HS-27A (cell line): Measurements from ENCODE around the gene CHD3.
"Not testable (repeated sequence)": the region's sequence is repeated elsewhere in the genome, so short reads cannot be mapped to it uniquely, and the experiment has no call there.

Experiments
- DNase-seq: peaks from one replicate; pipeline ENCODE4 v3.0.0-alpha.2; 2012; ENCODE audit warnings: low read depth, missing footprints

Gene CHD3

GRCh38 chr17:7931709-7932482 is 43.3 kb downstream of the CHD3 start, which contains the start of the genes CNTROB and TRAPPC1:
Gene CNTROB, plus strand, starts transcription at chr17:7932206. Its CDS starts 874 bp downstream, at chr17:7933080.
Gene TRAPPC1, minus strand, starts transcription at chr17:7931946. Its CDS starts 117 bp downstream, at chr17:7931829.
- DNase-seq = peak; percentile 88

DNA sequence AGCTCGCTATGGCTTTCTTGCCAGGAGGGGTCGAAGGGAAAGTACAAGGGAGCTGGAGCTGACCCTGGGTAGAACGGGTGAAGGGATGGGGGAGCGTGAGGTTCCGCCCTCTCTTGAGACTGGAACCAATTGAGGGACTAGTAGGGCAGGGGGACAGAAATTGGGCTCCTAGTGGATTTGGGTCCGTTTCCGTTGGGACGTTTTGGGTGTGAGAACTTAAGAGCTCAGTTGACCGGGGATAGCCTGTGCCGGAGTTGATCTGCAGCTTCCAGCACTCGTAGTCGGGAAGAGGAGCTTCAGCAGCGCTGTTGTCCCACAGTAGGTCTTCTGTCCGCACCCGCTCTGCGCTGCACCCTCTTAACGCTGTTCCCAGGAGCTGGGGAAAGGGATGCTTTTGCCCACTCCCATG is 43.9 kb downstream of the CHD3 start:
- DNase-seq = no peak

- DNase-seq = no peak
These were observed 44.4 kb downstream of the CHD3 start for GRCh38 chr17:7932949-7933348.

- DNase-seq = no peak
These were observed 47.3 kb downstream of the CHD3 start for GRCh38 chr17:7935859-7936258.

DNA sequence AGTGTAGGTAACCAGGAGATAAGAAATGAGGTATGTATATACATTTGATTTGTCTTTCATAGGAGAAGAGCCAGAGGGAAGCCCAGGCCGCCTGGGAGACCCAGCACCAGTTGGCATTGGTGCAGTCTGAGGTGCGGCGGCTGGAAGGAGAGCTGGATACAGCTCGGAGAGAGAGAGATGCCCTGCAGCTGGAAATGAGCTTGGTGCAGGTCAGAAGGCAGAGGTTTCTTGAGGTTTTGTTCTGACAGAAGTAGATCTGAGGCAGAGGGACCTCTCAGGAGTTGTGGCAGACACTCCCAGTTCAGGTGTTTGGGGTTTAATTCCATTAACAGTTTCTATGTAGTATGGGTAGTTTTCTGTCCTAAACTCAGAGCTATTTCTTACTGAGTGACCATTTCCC is 51.4 kb downstream of the CHD3 start:
- DNase-seq = no peak

GRCh38 chr17:7940743-7941142 is 52.2 kb downstream of the CHD3 start:
- DNase-seq = no peak

GRCh38 chr17:7943291-7943690 is 54.7 kb downstream of the CHD3 start:
- DNase-seq = no peak

- no peak for DNase-seq
These were observed 55.7 kb downstream of the CHD3 start for GRCh38 chr17:7944326-7944725.

- DNase-seq = no peak
These were observed 57.1 kb downstream of the CHD3 start for GRCh38 chr17:7945651-7946050.

DNA sequence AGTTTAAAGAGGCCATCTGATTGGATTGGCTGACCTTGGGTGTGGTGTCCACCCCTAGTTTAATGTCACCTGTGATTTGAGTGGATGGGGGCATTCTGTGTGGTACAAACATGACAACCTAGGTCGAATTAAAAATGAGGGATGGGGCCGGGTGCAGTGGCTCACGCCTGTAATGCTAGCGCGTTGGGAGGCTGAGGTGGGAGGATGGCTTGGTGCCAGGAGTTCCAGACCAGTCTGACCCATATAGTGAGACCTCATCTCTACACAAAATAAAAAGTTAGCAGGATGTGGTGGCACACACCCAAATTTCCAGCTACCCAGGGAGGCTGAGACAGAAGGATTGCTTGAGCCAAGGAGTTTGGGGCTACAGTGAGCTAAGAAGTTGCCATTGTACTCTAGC is 57.9 kb downstream of the CHD3 start:
- DNase-seq = no peak

GRCh38 chr17:7947651-7948050 is 59.1 kb downstream of the CHD3 start:
- no peak for DNase-seq

DNA sequence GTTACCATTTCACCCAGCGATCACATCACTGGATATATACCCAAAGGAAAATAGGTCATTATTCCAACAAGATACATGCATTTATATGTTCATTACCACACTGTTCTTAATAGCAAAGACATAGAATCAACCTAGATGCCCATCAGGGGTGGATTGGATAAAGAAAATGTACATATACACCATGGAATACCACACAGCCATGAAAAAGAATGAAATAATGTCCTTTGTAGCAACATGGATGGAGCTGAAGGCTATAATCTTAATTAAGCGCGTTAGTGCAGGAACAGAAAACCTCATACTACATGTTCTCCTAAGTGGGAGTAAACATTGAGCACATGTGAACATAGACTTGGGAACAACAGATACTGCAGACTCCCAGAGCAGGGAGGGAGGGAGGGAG is 62.0 kb downstream of the CHD3 start:
- no peak for DNase-seq

DNA sequence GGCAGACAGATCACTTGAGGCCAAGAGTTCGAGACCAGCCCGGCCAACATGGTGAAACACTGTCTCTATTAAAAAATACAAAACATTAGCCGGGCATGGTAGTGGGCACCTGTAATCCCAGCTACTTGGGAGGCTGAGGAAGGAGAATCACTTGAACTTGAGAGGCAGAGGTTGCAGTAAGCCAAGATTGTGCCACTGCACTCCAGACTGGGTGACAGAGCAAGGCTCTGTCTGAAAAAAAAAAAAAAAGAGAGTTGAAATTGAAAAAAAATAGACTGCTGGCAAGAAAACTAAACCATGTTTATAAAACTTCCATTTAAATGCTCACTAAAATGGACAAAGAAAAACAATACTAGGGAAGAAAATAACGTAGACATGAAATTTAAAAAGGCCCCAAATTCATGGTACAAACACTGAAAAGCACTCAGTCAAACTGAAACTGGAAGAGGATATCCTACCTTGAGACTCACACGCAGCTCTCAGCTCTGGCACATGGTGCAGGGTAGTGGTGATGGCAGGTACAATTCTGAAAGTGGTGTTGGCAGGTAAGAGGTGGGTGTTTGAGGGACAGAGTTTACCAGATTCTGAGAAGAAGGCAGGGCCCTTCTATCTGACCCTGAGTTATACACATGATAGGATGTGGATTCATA is 62.7 kb downstream of the CHD3 start:
- DNase-seq = no peak

GRCh38 chr17:7953266-7953665 is 64.7 kb downstream of the CHD3 start:
- not testable (repeated sequence) for DNase-seq

- DNase-seq = no peak
These were observed 67.0 kb downstream of the CHD3 start for GRCh38 chr17:7955414-7956227.

DNA sequence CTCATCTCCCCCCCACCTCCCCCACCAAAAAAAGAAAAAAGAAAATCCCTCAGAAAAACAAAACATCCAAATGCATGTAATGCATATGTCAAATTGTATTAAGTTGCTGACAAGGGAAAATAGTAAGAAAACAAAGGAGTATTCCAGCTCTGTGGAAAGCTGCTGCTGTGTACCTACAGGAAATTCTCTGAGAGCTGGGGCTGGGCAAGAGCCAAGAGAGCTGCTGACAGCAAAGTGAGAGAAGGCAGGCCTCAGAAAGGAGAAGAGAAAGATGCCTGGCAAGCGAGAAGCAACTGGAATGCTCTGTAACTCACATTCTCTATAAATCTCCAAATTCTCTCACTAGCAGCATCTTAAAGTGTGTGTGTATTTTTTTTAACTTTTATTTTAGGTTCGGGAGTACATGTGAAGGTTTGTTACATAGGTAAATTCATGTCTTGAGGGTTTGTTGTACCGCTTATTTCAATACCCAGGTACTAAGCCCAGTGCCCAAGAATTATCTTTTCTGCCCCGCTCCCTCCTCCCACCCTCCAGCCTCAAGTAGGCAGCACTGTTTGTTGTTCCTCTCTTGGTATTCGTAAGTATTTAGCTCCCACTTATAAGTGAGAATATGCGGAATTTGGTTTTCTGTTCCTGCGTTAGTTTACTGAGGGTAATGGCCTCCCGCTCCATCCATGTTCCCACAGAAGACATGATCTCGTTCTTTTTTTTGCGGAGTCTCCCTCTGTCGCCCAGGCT is 67.8 kb downstream of the CHD3 start:
- DNase-seq = no peak

DNA sequence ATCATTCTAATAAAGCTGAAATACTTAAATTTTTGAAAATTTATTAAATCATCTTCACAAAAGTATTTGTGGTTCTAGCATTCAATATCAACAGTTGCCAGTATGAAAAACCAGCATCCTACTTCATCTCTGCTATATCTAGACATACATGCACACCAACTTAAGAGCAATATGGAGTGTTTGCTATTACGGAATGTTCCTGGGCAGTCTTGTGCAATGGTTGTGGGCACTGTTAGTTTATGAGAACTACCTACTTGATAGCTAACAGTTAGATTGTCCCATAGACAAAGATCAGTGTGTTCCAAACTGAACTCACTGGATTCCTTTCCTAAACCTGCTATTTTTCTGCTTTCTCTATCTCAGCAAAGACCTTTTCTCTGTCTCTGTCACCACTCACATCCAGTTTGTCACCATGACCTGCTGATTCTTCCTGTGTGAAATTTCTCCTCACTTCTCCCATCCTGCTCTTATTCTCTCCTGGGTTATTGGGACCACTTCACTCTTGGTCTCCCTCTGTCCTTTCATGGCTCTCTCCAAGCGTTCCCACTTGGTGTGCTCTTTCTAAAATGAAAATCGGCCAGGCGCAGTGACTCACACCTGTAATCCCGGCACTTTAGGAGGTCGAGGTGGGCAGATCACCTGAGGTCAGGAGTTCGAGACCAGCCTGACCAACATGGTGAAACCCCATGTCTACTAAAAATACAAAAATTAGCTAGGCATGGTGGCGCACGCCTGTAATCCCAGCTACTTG is 71.1 kb downstream of the CHD3 start:
- DNase-seq = no peak

DNA sequence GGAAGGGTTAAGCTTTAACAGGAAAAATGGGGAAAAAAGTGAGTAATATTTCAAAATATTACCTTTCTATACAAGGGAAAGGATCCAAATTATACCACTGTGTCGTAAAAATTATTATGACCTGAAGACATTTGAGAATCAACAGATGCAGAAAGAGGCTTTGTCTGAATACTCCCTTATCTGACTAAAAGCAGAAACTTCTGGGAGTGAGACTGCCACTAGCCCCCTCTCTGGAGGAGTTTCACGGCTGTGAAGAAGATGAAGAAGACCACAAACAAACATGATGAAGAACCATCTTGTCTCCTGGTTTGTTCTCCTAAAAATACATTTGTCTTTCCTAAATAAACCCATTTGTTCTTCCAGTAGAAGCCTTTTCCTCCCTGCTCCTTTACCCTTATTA is 72.8 kb downstream of the CHD3 start:
- no peak for DNase-seq
